ENCODE results near the gene DNAH9. TPM values are rescaled to one million over a fixed set of nuclear protein-coding genes. Genes with fewer than 3 reads are reported as not detected.

Gene DNAH9
- total RNA-seq, 6 experiments from 2014 or later, result not detected

DNA sequence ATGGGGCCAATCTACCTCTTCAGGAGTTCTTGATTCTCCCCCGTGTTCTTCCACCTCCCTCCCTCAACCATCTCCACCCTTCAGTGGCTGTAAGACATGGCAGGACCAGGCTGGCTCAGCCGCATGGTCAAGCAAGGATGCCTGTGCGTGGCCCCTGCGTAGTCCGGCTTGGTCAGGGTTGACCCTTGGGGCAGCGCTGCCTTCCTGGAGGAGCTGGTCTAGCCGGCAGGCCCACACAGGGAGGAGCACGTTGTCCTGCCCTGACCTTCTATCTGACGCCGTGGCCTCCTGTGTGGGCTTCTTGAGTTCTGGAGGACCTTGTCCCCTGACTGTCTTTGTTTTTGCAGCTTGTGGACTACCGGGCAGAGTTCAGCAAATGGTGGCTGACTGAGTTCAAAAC lies 169.8 kb downstream of the DNAH9 start:
- no peaks in the 10 kb centered on the region for H3K36me3 ChIP-seq
- intact Hi-C loops (cut with DNase I), result no loop called here
- H3K27ac ChIP-seq, result no peak overlapping the region
- 40% methylated on average over 1 of the region's 11 CpGs for WGBS (ENCODE audit: insufficient coverage, low coverage, low lambda C conversion rate, missing lambda C conversion rate)
- peaks cover 0 to 4% of the 10 kb centered on the region in 2 donors for H3K27me3 ChIP-seq
- no peaks in the 10 kb centered on the region for H3K4me1 ChIP-seq
- ATAC-seq, result no peak
- no peak for DNase-seq
- H3K4me3 ChIP-seq, result no peak overlapping the region
- TF ChIP-seq, protein P1, sequence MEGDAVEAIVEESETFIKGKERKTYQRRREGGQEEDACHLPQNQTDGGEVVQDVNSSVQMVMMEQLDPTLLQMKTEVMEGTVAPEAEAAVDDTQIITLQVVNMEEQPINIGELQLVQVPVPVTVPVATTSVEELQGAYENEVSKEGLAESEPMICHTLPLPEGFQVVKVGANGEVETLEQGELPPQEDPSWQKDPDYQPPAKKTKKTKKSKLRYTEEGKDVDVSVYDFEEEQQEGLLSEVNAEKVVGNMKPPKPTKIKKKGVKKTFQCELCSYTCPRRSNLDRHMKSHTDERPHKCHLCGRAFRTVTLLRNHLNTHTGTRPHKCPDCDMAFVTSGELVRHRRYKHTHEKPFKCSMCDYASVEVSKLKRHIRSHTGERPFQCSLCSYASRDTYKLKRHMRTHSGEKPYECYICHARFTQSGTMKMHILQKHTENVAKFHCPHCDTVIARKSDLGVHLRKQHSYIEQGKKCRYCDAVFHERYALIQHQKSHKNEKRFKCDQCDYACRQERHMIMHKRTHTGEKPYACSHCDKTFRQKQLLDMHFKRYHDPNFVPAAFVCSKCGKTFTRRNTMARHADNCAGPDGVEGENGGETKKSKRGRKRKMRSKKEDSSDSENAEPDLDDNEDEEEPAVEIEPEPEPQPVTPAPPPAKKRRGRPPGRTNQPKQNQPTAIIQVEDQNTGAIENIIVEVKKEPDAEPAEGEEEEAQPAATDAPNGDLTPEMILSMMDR (IDR thresholded peaks at IDR 0.05), result no peak
- no peak for TF ChIP-seq POLR2A (IDR thresholded peaks at IDR 0.05)
- H3K9me3 ChIP-seq, result no peaks in the 10 kb centered on the region

DNA sequence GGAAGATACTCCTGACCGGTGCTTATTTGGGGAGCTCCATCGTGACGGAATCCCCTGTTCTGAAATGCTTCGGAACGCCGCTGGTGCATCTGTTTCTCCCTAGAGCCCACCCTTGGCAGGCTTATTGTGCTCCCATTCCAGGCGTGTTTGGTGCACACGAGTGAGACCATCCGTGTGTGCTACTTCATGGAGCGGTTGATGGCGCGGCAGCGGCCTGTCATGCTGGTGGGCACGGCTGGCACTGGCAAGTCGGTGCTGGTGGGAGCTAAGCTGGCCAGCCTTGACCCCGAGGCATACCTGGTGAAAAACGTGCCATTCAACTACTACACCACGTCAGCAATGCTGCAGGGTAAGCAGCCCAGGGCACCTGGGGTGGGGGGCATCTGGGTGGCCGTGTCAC lies 170.7 kb downstream of the DNAH9 start:
- Histone ChIP-seq H3K4me1 (no peaks in the 10 kb centered on the region), H3K36me3 (no peaks in the 10 kb centered on the region), H3K27ac (no peak overlapping the region), H3K4me3 (no peak overlapping the region), H3K9me3 (no peaks in the 10 kb centered on the region), H3K27me3 (peaks cover 0 to 4% of the 10 kb centered on the region in 2 donors)
- intact Hi-C loops (cut with DNase I), result no loop called here
- ATAC-seq, result no peak
- no peak for TF ChIP-seq POLR2A (IDR thresholded peaks at IDR 0.05)
- TF ChIP-seq, protein P1 (IDR thresholded peaks at IDR 0.05), result no peak
- DNase-seq, result no peak
- 80% methylated on average over 5 of the region's 19 CpGs for WGBS (ENCODE audit: insufficient coverage, low coverage, low lambda C conversion rate, missing lambda C conversion rate)

DNA sequence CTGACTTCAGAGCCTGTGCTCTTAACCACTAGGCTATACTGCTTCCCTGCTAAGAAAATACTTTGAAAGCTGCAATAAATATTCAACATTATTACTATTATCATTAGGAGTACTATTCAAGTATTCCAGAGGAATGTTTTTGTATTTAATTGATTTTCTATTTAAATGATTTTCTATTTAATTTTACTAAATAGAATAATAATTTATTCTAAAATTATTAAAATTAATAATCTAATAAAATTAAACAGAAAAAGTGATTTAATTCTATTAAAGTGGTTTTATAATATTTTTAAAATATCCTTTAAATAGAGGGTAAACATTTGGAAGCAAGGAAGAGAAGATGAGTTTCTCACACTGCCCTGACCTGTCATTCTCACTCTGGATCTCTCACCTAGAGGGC lies 173.8 kb downstream of the DNAH9 start:
- TF ChIP-seq, protein P1 (IDR thresholded peaks at IDR 0.05), result no peak
- TF ChIP-seq POLR2A (IDR thresholded peaks at IDR 0.05), result no peak
- H3K27ac ChIP-seq, result no peak overlapping the region
- H3K27me3 ChIP-seq, result peaks cover 0 to 4% of the 10 kb centered on the region in 2 donors
- no peak for ATAC-seq
- no peaks in the 10 kb centered on the region for H3K9me3 ChIP-seq
- no peaks in the 10 kb centered on the region for H3K36me3 ChIP-seq
- H3K4me1 ChIP-seq, result no peaks in the 10 kb centered on the region
- no peak overlapping the region for H3K4me3 ChIP-seq
- DNase-seq, result no peak
- intact Hi-C loops (cut with DNase I), result no loop called here

DNA sequence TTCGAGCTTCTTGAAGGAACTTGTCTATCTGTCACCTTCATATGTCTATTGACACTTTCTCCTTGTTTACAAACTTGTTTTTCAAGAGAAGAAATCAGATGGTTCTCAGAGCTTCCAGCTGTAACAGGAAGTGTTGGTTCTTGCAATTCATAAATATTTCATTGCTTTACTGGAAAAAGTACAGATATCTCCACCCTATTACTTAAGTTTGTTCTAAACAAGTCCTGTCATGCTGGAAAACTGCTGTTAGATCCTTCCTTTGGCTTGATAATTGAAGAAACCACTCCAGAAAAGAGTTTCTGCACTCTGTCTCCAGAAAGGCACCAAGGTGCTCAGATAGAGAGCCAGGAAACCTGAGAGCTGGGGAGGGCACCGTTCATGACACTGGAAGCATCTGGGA lies 181.6 kb downstream of the DNAH9 start:
- Histone ChIP-seq H3K27ac (no peak overlapping the region), H3K36me3 (no peaks in the 10 kb centered on the region), H3K4me1 (no peaks in the 10 kb centered on the region), H3K27me3 (no peaks in the 10 kb centered on the region), H3K4me3 (no peak overlapping the region), H3K9me3 (no peaks in the 10 kb centered on the region)
- intact Hi-C loops (cut with DNase I), result no loop called here
- 43% methylated on average over 2 of the region's 2 CpGs for WGBS (ENCODE audit: insufficient coverage, low coverage, low lambda C conversion rate, missing lambda C conversion rate)
- ATAC-seq, result no peak
- no peak for DNase-seq
- TF ChIP-seq, protein P1 (IDR thresholded peaks at IDR 0.05), result no peak
- no peak for TF ChIP-seq POLR2A (IDR thresholded peaks at IDR 0.05)

DNA sequence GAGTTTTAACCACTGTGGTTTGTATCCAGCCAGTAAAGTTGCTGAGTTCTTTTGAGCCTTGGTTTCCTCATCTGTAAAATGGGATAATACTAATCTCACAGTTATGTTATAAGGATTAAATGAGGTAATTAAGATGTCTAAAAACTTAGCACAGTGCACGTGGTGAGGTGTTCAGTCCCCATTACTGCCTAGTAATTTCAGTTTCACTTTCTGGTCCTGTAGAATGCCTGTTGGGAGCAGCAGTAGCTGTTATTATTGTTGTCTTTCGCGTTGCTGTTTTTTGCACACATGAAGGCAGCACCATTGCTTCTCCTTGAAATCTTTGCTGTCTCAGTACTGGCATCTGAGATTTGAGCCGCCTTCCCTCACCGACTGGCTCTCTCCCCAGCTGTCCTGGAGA lies 182.4 kb downstream of the DNAH9 start:
- no peaks in the 10 kb centered on the region for H3K36me3 ChIP-seq
- WGBS (ENCODE audit: insufficient coverage, low coverage, low lambda C conversion rate, missing lambda C conversion rate), result 80% methylated on average over 5 of the region's 5 CpGs
- DNase-seq, result no peak

More for the DNA sequence above, 182.4 kb downstream of the DNAH9 start:
- H3K27me3 ChIP-seq, result no peaks in the 10 kb centered on the region
- no peak for ATAC-seq
- H3K27ac ChIP-seq, result no peak overlapping the region
- H3K9me3 ChIP-seq, result no peaks in the 10 kb centered on the region
- intact Hi-C loops (cut with DNase I), result no loop called here
- no peak overlapping the region for H3K4me3 ChIP-seq
- TF ChIP-seq, protein P1 (IDR thresholded peaks at IDR 0.05), result no peak
- no peak for TF ChIP-seq POLR2A (IDR thresholded peaks at IDR 0.05)
- H3K4me1 ChIP-seq, result no peaks in the 10 kb centered on the region

Measured in right lobe of liver (tissue), 6 donors.